NCI-H2227 treated with DMSO at 0.1 percent for 48 hours (cell line): ENCODE data around the gene KCNJ6.
"Not testable (repeated sequence)": the region's sequence is repeated elsewhere in the genome, so short reads cannot be mapped to it uniquely, and the experiment has no call there.

Experiments
- DNase-seq: peaks from one replicate; lab custom pipeline; 2025; lab: John Stamatoyannopoulos, UW

KCNJ6 gene

GRCh38 chr21:37769656-37770055 is 146.6 kb downstream of the KCNJ6 start:
- no peak for DNase-seq

- DNase-seq, result no peak
Measured at GRCh38 chr21:37767984-37768383, 148.3 kb downstream of the KCNJ6 start.

- DNase-seq, result no peak
Measured at GRCh38 chr21:37766129-37766528, 150.1 kb downstream of the KCNJ6 start.

GRCh38 chr21:37765221-37765900 is 150.9 kb downstream of the KCNJ6 start:
- DNase-seq, result no peak

- no peak for DNase-seq
Measured at GRCh38 chr21:37764691-37765090, 151.6 kb downstream of the KCNJ6 start.

- no peak for DNase-seq
Measured at GRCh38 chr21:37763298-37763697, 153.0 kb downstream of the KCNJ6 start.

- no peak for DNase-seq
Measured at GRCh38 chr21:37762606-37763005, 153.7 kb downstream of the KCNJ6 start.

- not testable (repeated sequence) for DNase-seq
Measured at GRCh38 chr21:37761406-37761805, 154.9 kb downstream of the KCNJ6 start.

- DNase-seq, result no peak
Measured at GRCh38 chr21:37759777-37760176, 156.5 kb downstream of the KCNJ6 start.

GRCh38 chr21:37758982-37759381 is 157.3 kb downstream of the KCNJ6 start:
- no peak for DNase-seq

- no peak for DNase-seq
Measured at GRCh38 chr21:37757606-37758376, 158.5 kb downstream of the KCNJ6 start.

- DNase-seq, result no peak
Measured at GRCh38 chr21:37753122-37753599, 163.1 kb downstream of the KCNJ6 start.

GRCh38 chr21:37751268-37751975 is 164.8 kb downstream of the KCNJ6 start:
- no peak for DNase-seq

GRCh38 chr21:37749132-37749531 is 167.1 kb downstream of the KCNJ6 start:
- DNase-seq, result no peak

GRCh38 chr21:37748351-37748750 is 167.9 kb downstream of the KCNJ6 start:
- no peak for DNase-seq

- no peak for DNase-seq
Measured at GRCh38 chr21:37746849-37747248, 169.4 kb downstream of the KCNJ6 start.

GRCh38 chr21:37744551-37744950 is 171.7 kb downstream of the KCNJ6 start:
- no peak for DNase-seq

GRCh38 chr21:37742532-37742931 is 173.7 kb downstream of the KCNJ6 start:
- no peak for DNase-seq

- no peak for DNase-seq
Measured at GRCh38 chr21:37742115-37742514, 174.1 kb downstream of the KCNJ6 start.

GRCh38 chr21:37737996-37738395 is 178.3 kb downstream of the KCNJ6 start:
- DNase-seq, result no peak

GRCh38 chr21:37737507-37737906 is 178.8 kb downstream of the KCNJ6 start:
- DNase-seq, result no peak

GRCh38 chr21:37734846-37735245 is 181.4 kb downstream of the KCNJ6 start:
- DNase-seq, result no peak

- DNase-seq, result no peak
Measured at GRCh38 chr21:37732927-37733326, 183.3 kb downstream of the KCNJ6 start.
